Measurements from ENCODE around the gene SDCCAG8. TPM values are rescaled to one million over a fixed set of nuclear protein-coding genes. Genes with fewer than 3 reads are reported as not detected.

The SDCCAG8 gene
- total RNA-seq, 2 donors from 2014 or later, result 23.2 to 91.0 TPM

GRCh38 chr1:243421784-243422183 is 165.9 kb downstream of the SDCCAG8 start:
- Histone ChIP-seq H3K9me3 (no peaks in the 10 kb centered on the region), H3K27me3 (replicated peaks; ENCODE audit: insufficient read depth) (no peaks in the 10 kb centered on the region), H3K4me1 (ENCODE audit: control insufficient read depth in 1 of 2, low read depth in 2 of 2) (no peaks in the 10 kb centered on the region), H3K27ac (no peak overlapping the region), H3K36me3 (peaks cover 5% of the 10 kb centered on the region), H3K4me3 (peak overlapping the region; percentile 35)
- ATAC-seq (ENCODE audit: insufficient number of reproducible peaks, low FRiP score, low read depth) (no peak), DNase-seq (ENCODE audit: low spot score) (no peak)
- no peak for TF ChIP-seq CTCF (IDR thresholded peaks at IDR 0.05)

GRCh38 chr1:243422362-243422761 is 166.5 kb downstream of the SDCCAG8 start:
- Histone ChIP-seq H3K27me3 (replicated peaks; ENCODE audit: insufficient read depth) (no peaks in the 10 kb centered on the region), H3K4me1 (ENCODE audit: control insufficient read depth in 1 of 2, low read depth in 2 of 2) (no peaks in the 10 kb centered on the region), H3K36me3 (peaks cover 9% of the 10 kb centered on the region), H3K4me3 (no peak overlapping the region), H3K9me3 (no peaks in the 10 kb centered on the region), H3K27ac (no peak overlapping the region)
- ATAC-seq (ENCODE audit: insufficient number of reproducible peaks, low FRiP score, low read depth), result no peak
- TF ChIP-seq CTCF (IDR thresholded peaks at IDR 0.05), result no peak
- no peak for DNase-seq (ENCODE audit: low spot score)

- ATAC-seq (ENCODE audit: insufficient number of reproducible peaks, low FRiP score, low read depth), result no peak
- H3K4me3 ChIP-seq, result no peak overlapping the region
Observed at GRCh38 chr1:243428084-243428483, 172.2 kb downstream of the SDCCAG8 start.

GRCh38 chr1:243428617-243429342 is 172.9 kb downstream of the SDCCAG8 start:
- H3K27me3 ChIP-seq (replicated peaks; ENCODE audit: insufficient read depth), result no peaks in the 10 kb centered on the region
- H3K4me1 ChIP-seq (ENCODE audit: control insufficient read depth in 1 of 2, low read depth in 2 of 2), result no peaks in the 10 kb centered on the region
- H3K4me3 ChIP-seq, result no peak overlapping the region
- H3K9me3 ChIP-seq, result no peaks in the 10 kb centered on the region
- ATAC-seq (ENCODE audit: insufficient number of reproducible peaks, low FRiP score, low read depth), result no peak
- H3K36me3 ChIP-seq, result peaks cover 6% of the 10 kb centered on the region
- no peak overlapping the region for H3K27ac ChIP-seq
- DNase-seq (ENCODE audit: low spot score), result no peak
- TF ChIP-seq CTCF (IDR thresholded peaks at IDR 0.05), result no peak

More at GRCh38 chr1:243428084-243428483, 172.2 kb downstream of the SDCCAG8 start:
- Histone ChIP-seq H3K9me3 (no peaks in the 10 kb centered on the region), H3K36me3 (peaks cover 6% of the 10 kb centered on the region), H3K27me3 (replicated peaks; ENCODE audit: insufficient read depth) (no peaks in the 10 kb centered on the region), H3K27ac (no peak overlapping the region), H3K4me1 (ENCODE audit: control insufficient read depth in 1 of 2, low read depth in 2 of 2) (no peaks in the 10 kb centered on the region)
- no peak for DNase-seq (ENCODE audit: low spot score)
- no peak for TF ChIP-seq CTCF (IDR thresholded peaks at IDR 0.05)

GRCh38 chr1:243431591-243431990 is 175.8 kb downstream of the SDCCAG8 start:
- H3K9me3 ChIP-seq, result no peaks in the 10 kb centered on the region
- ATAC-seq (ENCODE audit: insufficient number of reproducible peaks, low FRiP score, low read depth), result no peak
- H3K27me3 ChIP-seq (replicated peaks; ENCODE audit: insufficient read depth), result no peaks in the 10 kb centered on the region
- no peak for DNase-seq (ENCODE audit: low spot score)
- H3K27ac ChIP-seq, result no peak overlapping the region
- TF ChIP-seq CTCF (IDR thresholded peaks at IDR 0.05), result no peak
- H3K36me3 ChIP-seq, result peaks cover 6% of the 10 kb centered on the region
- H3K4me3 ChIP-seq, result no peak overlapping the region
- H3K4me1 ChIP-seq (ENCODE audit: control insufficient read depth in 1 of 2, low read depth in 2 of 2), result no peaks in the 10 kb centered on the region

Data from thoracic aorta (tissue), 2 donors.